RWPE2 (cell line): ENCODE measurements around the gene ZNF547.
"Not testable (repeated sequence)": the region's sequence is repeated elsewhere in the genome, so short reads cannot be mapped to it uniquely, and the experiment has no call there.

ENCODE experiments used
- ATAC-seq: fragments of 200-7000 bp; cut with Tn5 transposase; 3 replicates; pipeline ENCODE4 v1.9.1; 2021; ENCODE audit warnings: low read depth
- DNase-seq: peaks from one replicate; pipeline ENCODE4 v3.0.0-alpha.2; 2020; ENCODE audit warnings: low spot score
- H3K27ac ChIP-seq: fragments of 450-650 bp; 2 replicates; pipeline ENCODE4 v1.5.1; 2017; ENCODE audit warnings: mild to moderate bottlenecking; ENCODE audit not compliant: poor library complexity, severe bottlenecking
- H3K27me3 ChIP-seq: fragments of 250-450 bp; sonication (Bioruptor Pico); 2 replicates; pipeline ENCODE4 v1.5.1; 2021; ENCODE audit warnings: mild to moderate bottlenecking, moderate library complexity; ENCODE audit not compliant: insufficient read depth, poor library complexity, severe bottlenecking
- H3K36me3 ChIP-seq: fragments of 250-450 bp; sonication (Bioruptor Pico); 2 replicates; pipeline ENCODE4 v1.5.1; 2020; ENCODE audit warnings: low read depth, mild to moderate bottlenecking, moderate library complexity
- H3K4me1 ChIP-seq: fragments of 250-450 bp; sonication (Bioruptor Pico); 2 replicates; pipeline ENCODE4 v1.5.1; 2021; ENCODE audit warnings: mild to moderate bottlenecking, moderate library complexity; ENCODE audit not compliant: insufficient read depth, poor library complexity, severe bottlenecking
- H3K4me3 ChIP-seq: fragments of 250-450 bp; sonication (Bioruptor Pico); 2 replicates; pipeline ENCODE4 v1.5.1; 2021; ENCODE audit warnings: mild to moderate bottlenecking, moderate library complexity; ENCODE audit not compliant: severe bottlenecking
- H3K9me3 ChIP-seq: fragments of 250-450 bp; sonication (Bioruptor Pico); 2 replicates; pipeline ENCODE4 v1.5.1; 2021; ENCODE audit warnings: mild to moderate bottlenecking, moderate library complexity; ENCODE audit not compliant: severe bottlenecking
- TF ChIP-seq, protein P1 (sequence below): fragments of 450-650 bp; IDR thresholded peaks from one replicate; pipeline ENCODE4 v1.5.1; 2017; ENCODE audit warnings: mild to moderate bottlenecking, moderate library complexity; ENCODE audit not compliant: poor library complexity, severe bottlenecking

ZNF547 gene

DNA sequence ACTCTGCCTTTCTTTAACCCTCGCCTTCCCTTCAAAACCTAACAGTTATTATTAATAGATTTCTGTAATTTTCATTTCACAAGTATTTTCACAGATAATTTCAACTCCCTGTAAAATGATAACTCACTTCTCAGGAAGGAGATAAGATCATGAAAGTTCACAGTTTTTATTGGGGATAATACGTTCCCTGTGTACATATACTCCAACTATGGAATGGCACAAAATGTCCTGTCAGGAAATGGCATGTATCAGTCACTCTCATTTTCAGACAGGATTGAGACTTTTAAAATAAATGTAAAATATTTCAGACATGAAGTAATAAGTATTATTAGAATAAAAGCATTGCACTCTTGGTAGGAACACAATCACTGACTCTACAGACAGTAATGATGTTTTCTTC lies 932 bp upstream of the ZNF547 start:
- TF ChIP-seq, protein P1, sequence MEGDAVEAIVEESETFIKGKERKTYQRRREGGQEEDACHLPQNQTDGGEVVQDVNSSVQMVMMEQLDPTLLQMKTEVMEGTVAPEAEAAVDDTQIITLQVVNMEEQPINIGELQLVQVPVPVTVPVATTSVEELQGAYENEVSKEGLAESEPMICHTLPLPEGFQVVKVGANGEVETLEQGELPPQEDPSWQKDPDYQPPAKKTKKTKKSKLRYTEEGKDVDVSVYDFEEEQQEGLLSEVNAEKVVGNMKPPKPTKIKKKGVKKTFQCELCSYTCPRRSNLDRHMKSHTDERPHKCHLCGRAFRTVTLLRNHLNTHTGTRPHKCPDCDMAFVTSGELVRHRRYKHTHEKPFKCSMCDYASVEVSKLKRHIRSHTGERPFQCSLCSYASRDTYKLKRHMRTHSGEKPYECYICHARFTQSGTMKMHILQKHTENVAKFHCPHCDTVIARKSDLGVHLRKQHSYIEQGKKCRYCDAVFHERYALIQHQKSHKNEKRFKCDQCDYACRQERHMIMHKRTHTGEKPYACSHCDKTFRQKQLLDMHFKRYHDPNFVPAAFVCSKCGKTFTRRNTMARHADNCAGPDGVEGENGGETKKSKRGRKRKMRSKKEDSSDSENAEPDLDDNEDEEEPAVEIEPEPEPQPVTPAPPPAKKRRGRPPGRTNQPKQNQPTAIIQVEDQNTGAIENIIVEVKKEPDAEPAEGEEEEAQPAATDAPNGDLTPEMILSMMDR: no peak
- DNase-seq (no peak), ATAC-seq (no peak)
- Histone ChIP-seq H3K4me3 (peak overlapping the region; percentile 49), H3K27ac (peak overlapping the region; percentile 24), H3K4me1 (no peaks in the 10 kb centered on the region), H3K36me3 (peaks cover 11% of the 10 kb centered on the region), H3K9me3 (no peaks in the 10 kb centered on the region), H3K27me3 (no peaks in the 10 kb centered on the region)

DNA sequence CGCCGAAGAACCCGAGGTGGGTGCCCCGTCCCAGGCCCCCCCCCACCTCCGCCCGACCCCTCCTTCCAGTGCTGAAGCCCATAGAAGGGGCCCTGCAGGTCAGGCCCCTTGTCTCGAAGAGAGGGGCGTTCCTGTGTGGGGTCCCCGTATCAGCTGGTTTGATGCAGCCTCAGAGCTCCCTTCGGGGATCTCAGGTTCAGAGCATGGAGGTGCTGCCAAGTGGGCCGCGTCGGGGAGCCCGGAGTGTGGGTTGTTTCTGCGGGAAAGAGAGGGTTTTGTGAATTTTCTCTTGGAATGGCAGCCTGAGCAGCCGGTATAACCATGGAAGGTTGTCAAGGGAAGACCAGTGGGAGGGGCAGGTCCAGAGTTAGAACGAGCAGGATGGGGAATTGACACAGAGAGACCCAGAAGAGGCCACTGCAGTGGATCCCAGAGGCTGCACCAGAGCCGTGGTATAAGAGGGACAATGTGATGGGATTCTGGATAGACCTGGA lies 384 bp downstream of the ZNF547 start:
- H3K4me3 ChIP-seq: peak overlapping the region; percentile 49
- peaks cover 5% of the 10 kb centered on the region for H3K36me3 ChIP-seq
- no peaks in the 10 kb centered on the region for H3K9me3 ChIP-seq
- H3K27me3 ChIP-seq: no peaks in the 10 kb centered on the region
- TF ChIP-seq, protein P1: no peak
- H3K4me1 ChIP-seq: no peaks in the 10 kb centered on the region
- peak overlapping the region; percentile 24 for H3K27ac ChIP-seq
- ATAC-seq (peak; percentile 12), DNase-seq (no peak)

DNA sequence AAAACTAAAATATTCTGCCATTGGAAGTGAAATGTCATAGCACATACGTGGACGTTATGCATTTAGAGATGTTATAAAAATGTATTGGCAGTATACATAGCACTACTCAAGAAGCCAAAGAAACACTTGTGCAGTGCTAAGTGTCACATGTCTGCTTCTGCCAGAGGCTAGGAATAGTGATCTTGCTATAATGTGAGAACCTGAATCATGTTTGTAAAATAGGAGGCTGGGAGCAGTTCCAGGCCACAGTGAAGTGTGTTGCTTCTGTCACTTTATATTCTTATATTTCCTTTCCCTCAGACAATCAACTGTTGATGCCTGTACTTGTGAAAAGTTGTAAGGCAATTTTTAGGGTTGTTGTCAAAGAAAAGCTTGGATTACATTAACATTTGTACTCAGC lies 3.4 kb downstream of the ZNF547 start:
- Histone ChIP-seq H3K27ac (no peak overlapping the region), H3K9me3 (no peaks in the 10 kb centered on the region), H3K4me3 (no peak overlapping the region), H3K27me3 (no peaks in the 10 kb centered on the region), H3K36me3 (peaks cover 5% of the 10 kb centered on the region), H3K4me1 (no peaks in the 10 kb centered on the region)
- ATAC-seq (no peak), DNase-seq (no peak)
- TF ChIP-seq, protein P1: no peak

- H3K4me3 ChIP-seq: no peak overlapping the region
- H3K27me3 ChIP-seq: no peaks in the 10 kb centered on the region
- ATAC-seq: no peak
- no peaks in the 10 kb centered on the region for H3K4me1 ChIP-seq
- no peak for DNase-seq
- TF ChIP-seq, protein P1: no peak
- peaks cover 37% of the 10 kb centered on the region for H3K36me3 ChIP-seq
- H3K27ac ChIP-seq: no peak overlapping the region
- peaks cover 8% of the 10 kb centered on the region for H3K9me3 ChIP-seq
These were observed 10.8 kb downstream of the ZNF547 start for GRCh38 chr19:57374179-57374578.

DNA sequence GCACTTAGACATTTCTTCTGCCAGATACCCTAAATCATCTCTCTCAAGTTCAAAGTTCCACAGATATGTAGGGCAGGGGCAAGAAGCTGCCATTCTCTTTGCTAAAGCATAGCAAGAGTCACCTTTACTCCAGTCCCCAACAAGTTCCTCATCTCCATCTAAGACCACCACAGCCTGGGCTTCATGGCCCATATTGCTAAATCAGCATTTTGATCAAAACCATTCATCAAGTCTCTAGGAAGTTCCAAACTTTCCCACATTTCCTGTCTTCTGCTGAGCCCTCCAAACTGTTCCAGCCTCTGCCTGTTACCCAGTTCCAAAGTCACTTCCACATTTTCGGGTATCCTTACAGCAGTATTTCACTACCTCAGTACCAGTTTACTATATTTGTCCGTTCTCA lies 11.3 kb downstream of the ZNF547 start:
- not testable (repeated sequence) for DNase-seq, ATAC-seq, H3K4me3 ChIP-seq, H3K9me3 ChIP-seq, H3K27ac ChIP-seq, H3K27me3 ChIP-seq, H3K4me1 ChIP-seq
- H3K36me3 ChIP-seq: peaks cover 37% of the 10 kb centered on the region
